ENCODE results near the gene CDH4. TPM values are rescaled to one million over a fixed set of nuclear protein-coding genes. Genes with fewer than 3 reads are reported as not detected.

The CDH4 gene
- total and polyA plus RNA-seq, 9 of the 15 experiments (the other 6 are each of a cell fraction or from before 2014, with no cell fraction given): 0.04 TPM; not detected in 8

DNA sequence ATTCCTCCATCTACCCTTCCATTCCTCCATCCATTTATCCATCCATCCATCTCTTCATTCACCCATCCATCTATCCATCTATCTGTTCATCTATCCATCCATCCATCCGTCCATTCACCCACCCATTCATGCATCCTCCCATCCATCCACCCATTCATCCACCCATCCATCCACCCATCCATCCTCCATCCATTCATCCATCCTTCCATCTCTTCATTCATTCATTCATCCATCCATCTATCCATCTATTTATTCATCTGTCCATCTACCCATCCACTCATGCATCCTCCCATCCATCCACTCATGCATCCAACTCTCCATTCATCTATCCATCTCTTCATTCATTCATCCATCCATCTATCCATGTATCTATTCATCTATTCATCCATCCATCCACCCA, 380.9 kb downstream of the CDH4 start (continued):
- TF ChIP-seq ZNF347 (CRISPR knock-in tag; IDR thresholded peaks at IDR 0.05; ENCODE audit: low read depth): no peak
- TF ChIP-seq ZNF830 (CRISPR knock-in tag; IDR thresholded peaks at IDR 0.05): no peak
- no peak for TF ChIP-seq ZBTB8A (IDR thresholded peaks at IDR 0.05; ENCODE audit: partially characterized antibody)
- no peak for TF ChIP-seq KDM1A (IDR thresholded peaks at IDR 0.05)
- TF ChIP-seq ATF1 (CRISPR knock-in tag; IDR thresholded peaks at IDR 0.05): no peak
- no peak for TF ChIP-seq ATF1 (tag; IDR thresholded peaks at IDR 0.05)
- no peak for TF ChIP-seq ZNF224 (CRISPR knock-in tag; IDR thresholded peaks at IDR 0.05)
- no peak for TF ChIP-seq ZSCAN29 (IDR thresholded peaks at IDR 0.05)
- TF ChIP-seq FOXK2 (conservative IDR thresholded peaks at IDR 0.05 in 1 of 2, IDR thresholded peaks at IDR 0.05 in 1 of 2; ENCODE audit: low read depth in 2 of 2): no peak
- TF ChIP-seq ZBED1 (IDR thresholded peaks at IDR 0.05): no peak
- no peak for TF ChIP-seq NBN (IDR thresholded peaks at IDR 0.05; ENCODE audit: low read depth)

DNA sequence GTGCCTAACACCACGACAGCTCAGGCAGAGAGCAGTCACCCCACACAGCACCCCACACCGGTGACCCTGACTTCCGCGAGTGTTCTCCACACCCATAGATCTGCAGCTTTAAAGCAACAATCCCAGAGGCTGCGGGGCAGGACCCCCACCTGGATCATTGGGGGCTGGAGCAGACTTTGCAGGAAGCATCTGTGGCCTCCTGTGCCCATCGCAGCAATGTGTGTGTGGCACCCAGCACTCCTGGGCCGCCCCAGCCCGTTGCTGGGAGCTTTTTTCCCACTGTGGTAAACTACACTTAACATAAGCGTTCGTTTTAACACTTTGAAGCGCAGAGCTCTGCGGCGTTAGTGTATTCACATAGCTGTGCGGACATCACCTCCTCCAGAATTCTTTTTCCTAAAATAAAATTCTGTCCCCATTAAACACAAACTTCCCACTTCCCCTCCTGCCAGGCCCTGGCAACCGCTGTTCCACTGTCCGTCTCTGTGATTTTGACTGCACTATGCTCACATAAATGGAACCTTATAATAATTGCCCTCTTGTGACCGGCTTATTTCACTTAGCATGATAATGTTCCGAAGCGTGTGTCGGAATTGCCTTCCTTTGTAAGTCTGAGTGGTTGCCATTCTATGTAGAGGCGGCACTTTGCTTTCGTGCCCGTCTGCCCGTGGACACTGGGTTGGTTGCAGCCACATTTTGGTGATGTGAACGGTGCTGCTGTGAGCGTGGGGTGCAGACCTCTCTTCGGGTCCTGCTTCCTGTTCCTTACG, 382.5 kb downstream of the CDH4 start:
- ATAC-seq: no peak
- 2% methylated on average over 28 of the region's 28 CpGs for WGBS (ENCODE audit: insufficient coverage, low coverage, missing lambda C conversion rate)
- no peaks in the 10 kb centered on the region for H3K79me2 ChIP-seq (ENCODE audit: control insufficient read depth, insufficient read depth, low read length)

More for the DNA sequence above, 382.5 kb downstream of the CDH4 start:
- H3K4me1 ChIP-seq (replicated peaks in 1 of 2; ENCODE audit: control insufficient read depth in 2 of 2, insufficient read depth in 2 of 2, low read length in 2 of 2): no peaks in the 10 kb centered on the region
- H3K4me3 ChIP-seq: no peak overlapping the region
- no peak overlapping the region for H3K27ac ChIP-seq (ENCODE audit: extremely low read depth, low read depth, low read length)
- DNase-seq (ENCODE audit: extremely low read depth in 1 of 4, low spot score in 3 of 4) (no peak), FAIRE-seq (no peak)
- intact Hi-C loops (cut with micrococcal nuclease): no loop called here
- H3K27me3 ChIP-seq (ENCODE audit: control insufficient read depth in 2 of 2, insufficient read depth in 2 of 2, low read length in 2 of 2): peaks cover 12 to 57% of the 10 kb centered on the region in 2 experiments; a peak in 4 of 5 replicates
- no TSS peak for BruUV-seq (replicated peaks)
- CTCF ChIA-PET (ENCODE audit: low intra/inter-chr PET ratio): no interaction called here
- no peaks in the 10 kb centered on the region for H3K9me1 ChIP-seq (ENCODE audit: control insufficient read depth, insufficient read depth, low read length)
- POLR2A ChIA-PET: no interaction called here
- no peaks in the 10 kb centered on the region for H3K36me3 ChIP-seq (ENCODE audit: control insufficient read depth, insufficient read depth, low read length)
- no peaks in the 10 kb centered on the region for H3K9me3 ChIP-seq (replicated peaks; ENCODE audit: control insufficient read depth, insufficient read depth, low read depth, low read length)
- in situ Hi-C loops (cut with MboI): no loop called here
- no peak overlapping the region for H2AFZ ChIP-seq (ENCODE audit: low read depth, low read length)
- TF ChIP-seq MLLT1 (IDR thresholded peaks at IDR 0.05) (no peak), KHSRP (IDR thresholded peaks at IDR 0.05) (no peak)
- no peak overlapping the region for H3K4me2 ChIP-seq (ENCODE audit: insufficient read depth, low read length)
- H3K9ac ChIP-seq (ENCODE audit: insufficient read depth in 1 of 2, low read depth in 2 of 2, low read length in 2 of 2): no peak overlapping the region
- no peaks in the 10 kb centered on the region; the same call in 1 of the 2 replicates for H4K20me1 ChIP-seq (replicated peaks; ENCODE audit: control insufficient read depth, insufficient read depth, low read length)
